Measurements from ENCODE around the gene FAM120C. TPM values are rescaled to one million over a fixed set of nuclear protein-coding genes. Genes with fewer than 3 reads are reported as not detected.

FAM120C gene
- polyA plus RNA-seq, 1 experiment, result 3.7 TPM

GRCh38 chrX:54029529-54030143 lies 153.4 kb downstream of the FAM120C start:
- ChIA-PET POLR2A (no interaction called here), CTCF (interaction anchor here (1.2 kb wide), 1 partner anchor 15 kb away, joined by 4 read pairs; the partner anchor contains the start of gene PHF8)
- DNase-seq (ENCODE audit: low read depth), result no peak
- no peak for TF ChIP-seq CTCF (IDR thresholded peaks at IDR 0.05; ENCODE audit: insufficient read depth, low read depth, low read length)
- H3K27me3 ChIP-seq (ENCODE audit: control insufficient read depth, insufficient read depth, low read length), result no peaks in the 10 kb centered on the region
- H3K36me3 ChIP-seq (ENCODE audit: control insufficient read depth, insufficient read depth, low read length), result peaks cover 1% of the 10 kb centered on the region
- no peak overlapping the region for H3K4me3 ChIP-seq (ENCODE audit: low read depth, low read length)

GRCh38 chrX:54024350-54024749 lies 158.7 kb downstream of the FAM120C start:
- CTCF ChIA-PET, result no interaction called here
- peaks cover 2% of the 10 kb centered on the region; the same call in 1 of the 2 replicates for H3K36me3 ChIP-seq (ENCODE audit: control insufficient read depth, insufficient read depth, low read length)
- no peaks in the 10 kb centered on the region for H3K27me3 ChIP-seq (ENCODE audit: control insufficient read depth, insufficient read depth, low read length)
- DNase-seq (ENCODE audit: low read depth), result no peak
- POLR2A ChIA-PET, result no interaction called here
- TF ChIP-seq CTCF (IDR thresholded peaks at IDR 0.05; ENCODE audit: insufficient read depth, low read depth, low read length), result no peak
- no peak overlapping the region for H3K4me3 ChIP-seq (ENCODE audit: low read depth, low read length)

Small RNA genes within 50 kb of the gene (small RNA-seq; reads per million reads assigned to genes)
- gene AL589872.1 (ENCODE audit: insufficient read length, low read depth, low replicate concordance), result not detected

Other genes starting within 250 kb of the FAM120C start
- 10.6 and 11.2 TPM in 2 replicates for gene PHF8, start 138.8 kb downstream of the FAM120C start, polyA plus RNA-seq (2011; rRNA removed)
- gene WNK3, start 174.8 kb upstream of the FAM120C start, polyA plus RNA-seq (2011; rRNA removed), result 0.06 and 0.12 TPM in 2 replicates